ENCODE measurements around the gene MSI1. TPM values are rescaled to one million over a fixed set of nuclear protein-coding genes. Genes with fewer than 3 reads are reported as not detected.

MSI1 gene
- total and polyA plus RNA-seq, 3 experiments from 2014 or later, result 0.22 TPM; not detected in 1

DNA sequence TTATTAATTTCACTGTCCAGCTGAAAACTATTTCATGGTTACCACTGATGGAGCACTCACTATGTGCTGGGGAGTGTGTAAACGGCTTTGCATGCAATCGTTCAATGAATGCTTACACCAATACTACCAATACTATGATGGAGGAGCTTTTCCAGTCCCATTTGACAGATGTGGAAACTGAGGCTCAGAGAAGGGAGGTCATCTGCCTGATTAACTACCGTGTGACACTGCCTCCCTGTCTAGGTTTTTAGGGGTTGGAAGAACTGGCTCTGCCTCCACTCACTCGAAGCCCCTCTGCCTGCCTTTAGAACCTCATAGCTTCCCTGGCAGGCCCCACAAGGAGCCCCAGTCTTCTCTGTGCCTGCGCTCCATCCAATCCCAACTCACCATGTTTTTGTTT is 11.9 kb downstream of the MSI1 start:
- no peak overlapping the region for H3K4me3 ChIP-seq (ENCODE audit: low read length)
- no peak overlapping the region for H3K27ac ChIP-seq (ENCODE audit: low read depth, low read length)
- no peak for DNase-seq
- H3K27me3 Mint-ChIP-seq, result peaks cover 16 to 49% of the 10 kb centered on the region in 2 donors
- ChIA-PET CTCF (interaction anchor here (0.7 to 1.7 kb wide), 9 partner anchors 10 to 291 kb away, joined by 3 to 9 read pairs (median 4); partner anchors contain the start of genes DYNLL1 and SIRT4), POLR2A (no interaction called here)
- H3K9me3 ChIP-seq (ENCODE audit: low read length), result no peaks in the 10 kb centered on the region
- H3K4me1 Mint-ChIP-seq, result peaks cover 0 to 1% (median 0%) of the 10 kb centered on the region in 3 donors
- no peaks in the 10 kb centered on the region for H3K36me3 Mint-ChIP-seq
- no peaks in the 10 kb centered on the region for H3K4me1 ChIP-seq (ENCODE audit: insufficient read depth, low read length)
- H3K27me3 ChIP-seq (ENCODE audit: insufficient read depth, low read length, poor library complexity, severe bottlenecking), result peaks cover 2% of the 10 kb centered on the region
- H3K9me3 Mint-ChIP-seq, result no peaks in the 10 kb centered on the region
- H3K36me3 ChIP-seq (ENCODE audit: insufficient read depth, low read length), result no peaks in the 10 kb centered on the region
- no peak overlapping the region for H3K27ac Mint-ChIP-seq
- H3K4me3 Mint-ChIP-seq, result no peak overlapping the region

- Histone ChIP-seq H3K4me1 (ENCODE audit: insufficient read depth, low read length) (no peaks in the 10 kb centered on the region), H3K27me3 (ENCODE audit: insufficient read depth, low read length, poor library complexity, severe bottlenecking) (no peaks in the 10 kb centered on the region), H3K27ac (ENCODE audit: low read depth, low read length) (no peak overlapping the region), H3K4me3 (ENCODE audit: low read length) (no peak overlapping the region), H3K9me3 (ENCODE audit: low read length) (no peaks in the 10 kb centered on the region), H3K36me3 (ENCODE audit: insufficient read depth, low read length) (no peaks in the 10 kb centered on the region)
- H3K36me3 Mint-ChIP-seq, result no peaks in the 10 kb centered on the region
- DNase-seq, result peak; percentile 57 to 79 (median 63)
- H3K4me3 Mint-ChIP-seq, result no peak overlapping the region
- H3K27me3 Mint-ChIP-seq, result peaks cover 15 to 47% of the 10 kb centered on the region in 2 donors
- POLR2A ChIA-PET, result no interaction called here
- H3K27ac Mint-ChIP-seq, result no peak overlapping the region
- H3K9me3 Mint-ChIP-seq, result no peaks in the 10 kb centered on the region
- CTCF ChIA-PET, result interaction anchor here (0.7 to 1.7 kb wide), 9 partner anchors 11 to 292 kb away, joined by 3 to 9 read pairs (median 4); partner anchors contain the start of genes DYNLL1 and SIRT4
- no peaks in the 10 kb centered on the region for H3K4me1 Mint-ChIP-seq
These were observed 12.4 kb downstream of the MSI1 start for GRCh38 chr12:120356567-120357030.

GRCh38 chr12:120353556-120354317 is 15.2 kb downstream of the MSI1 start:
- H3K4me1 ChIP-seq (ENCODE audit: insufficient read depth, low read length), result no peaks in the 10 kb centered on the region
- CTCF ChIA-PET, result interaction anchor here (1.0 to 1.1 kb wide), 2 partner anchors 21 to 31 kb away, joined by 3 read pairs; no protein-coding TSS in a partner anchor
- peak overlapping the region in 1 of 8 donors; percentile 2 for H3K27ac Mint-ChIP-seq
- POLR2A ChIA-PET, result no interaction called here
- no peaks in the 10 kb centered on the region for H3K9me3 Mint-ChIP-seq
- H3K4me3 Mint-ChIP-seq, result no peak overlapping the region
- H3K36me3 ChIP-seq (ENCODE audit: insufficient read depth, low read length), result no peaks in the 10 kb centered on the region
- H3K27ac ChIP-seq (ENCODE audit: low read depth, low read length), result no peak overlapping the region
- no peaks in the 10 kb centered on the region for H3K9me3 ChIP-seq (ENCODE audit: low read length)
- H3K4me3 ChIP-seq (ENCODE audit: low read length), result no peak overlapping the region
- DNase-seq, result no peak
- H3K27me3 ChIP-seq (ENCODE audit: insufficient read depth, low read length, poor library complexity, severe bottlenecking), result no peaks in the 10 kb centered on the region
- no peaks in the 10 kb centered on the region for H3K36me3 Mint-ChIP-seq
- H3K4me1 Mint-ChIP-seq, result no peaks in the 10 kb centered on the region
- peaks cover 5 to 33% of the 10 kb centered on the region in 2 donors for H3K27me3 Mint-ChIP-seq

GRCh38 chr12:120353136-120353535 is 15.8 kb downstream of the MSI1 start:
- H3K4me3 Mint-ChIP-seq, result no peak overlapping the region
- H3K36me3 Mint-ChIP-seq, result no peaks in the 10 kb centered on the region
- Histone ChIP-seq H3K27me3 (ENCODE audit: insufficient read depth, low read length, poor library complexity, severe bottlenecking) (no peaks in the 10 kb centered on the region), H3K27ac (ENCODE audit: low read depth, low read length) (no peak overlapping the region), H3K36me3 (ENCODE audit: insufficient read depth, low read length) (no peaks in the 10 kb centered on the region), H3K9me3 (ENCODE audit: low read length) (no peaks in the 10 kb centered on the region), H3K4me3 (ENCODE audit: low read length) (no peak overlapping the region), H3K4me1 (ENCODE audit: insufficient read depth, low read length) (no peaks in the 10 kb centered on the region)
- CTCF ChIA-PET, result interaction anchor here (1.1 kb wide), 1 partner anchor 30 kb away, joined by 3 read pairs; no protein-coding TSS in a partner anchor
- no peak for DNase-seq
- H3K27ac Mint-ChIP-seq, result no peak overlapping the region
- H3K4me1 Mint-ChIP-seq, result no peaks in the 10 kb centered on the region
- H3K9me3 Mint-ChIP-seq, result no peaks in the 10 kb centered on the region
- peaks cover 5 to 30% of the 10 kb centered on the region in 2 donors for H3K27me3 Mint-ChIP-seq
- POLR2A ChIA-PET, result no interaction called here

GRCh38 chr12:120352117-120352516 is 16.8 kb downstream of the MSI1 start:
- no peak overlapping the region for H3K4me3 ChIP-seq (ENCODE audit: low read length)
- Mint-ChIP-seq H3K9me3 (no peaks in the 10 kb centered on the region), H3K4me1 (no peaks in the 10 kb centered on the region), H3K27ac (no peak overlapping the region), H3K4me3 (no peak overlapping the region), H3K27me3 (peaks cover 5 to 20% of the 10 kb centered on the region in 2 donors), H3K36me3 (no peaks in the 10 kb centered on the region)
- POLR2A ChIA-PET, result no interaction called here
- no peak for DNase-seq
- CTCF ChIA-PET, result interaction anchor here (0.5 to 1.0 kb wide), 2 partner anchors 14 to 32 kb away, joined by 3 to 4 read pairs; no protein-coding TSS in a partner anchor
- no peaks in the 10 kb centered on the region for H3K27me3 ChIP-seq (ENCODE audit: insufficient read depth, low read length, poor library complexity, severe bottlenecking)
- no peaks in the 10 kb centered on the region for H3K9me3 ChIP-seq (ENCODE audit: low read length)
- H3K4me1 ChIP-seq (ENCODE audit: insufficient read depth, low read length), result no peaks in the 10 kb centered on the region
- H3K27ac ChIP-seq (ENCODE audit: low read depth, low read length), result no peak overlapping the region
- H3K36me3 ChIP-seq (ENCODE audit: insufficient read depth, low read length), result no peaks in the 10 kb centered on the region

GRCh38 chr12:120350576-120351350 is 18.2 kb downstream of the MSI1 start:
- Histone ChIP-seq H3K36me3 (ENCODE audit: insufficient read depth, low read length) (no peaks in the 10 kb centered on the region), H3K9me3 (ENCODE audit: low read length) (no peaks in the 10 kb centered on the region), H3K27me3 (ENCODE audit: insufficient read depth, low read length, poor library complexity, severe bottlenecking) (no peaks in the 10 kb centered on the region), H3K4me3 (ENCODE audit: low read length) (no peak overlapping the region), H3K27ac (ENCODE audit: low read depth, low read length) (no peak overlapping the region), H3K4me1 (ENCODE audit: insufficient read depth, low read length) (no peaks in the 10 kb centered on the region)
- H3K9me3 Mint-ChIP-seq, result no peaks in the 10 kb centered on the region
- H3K4me3 Mint-ChIP-seq, result no peak overlapping the region
- no peaks in the 10 kb centered on the region for H3K36me3 Mint-ChIP-seq
- no peak for DNase-seq
- POLR2A ChIA-PET, result no interaction called here
- CTCF ChIA-PET, result interaction anchor here (0.6 kb wide), 1 partner anchor 10 kb away, joined by 3 read pairs; no protein-coding TSS in a partner anchor
- H3K27me3 Mint-ChIP-seq, result peaks cover 3 to 11% of the 10 kb centered on the region in 2 donors
- no peaks in the 10 kb centered on the region for H3K4me1 Mint-ChIP-seq
- H3K27ac Mint-ChIP-seq, result no peak overlapping the region

GRCh38 chr12:120347766-120348165 is 21.2 kb downstream of the MSI1 start:
- no peak overlapping the region for H3K27ac Mint-ChIP-seq
- no peaks in the 10 kb centered on the region for H3K9me3 Mint-ChIP-seq
- ChIA-PET POLR2A (no interaction called here), CTCF (interaction anchor here (0.8 kb wide), 1 partner anchor 20 kb away, joined by 3 read pairs; no protein-coding TSS in a partner anchor)
- Histone ChIP-seq H3K36me3 (ENCODE audit: insufficient read depth, low read length) (no peaks in the 10 kb centered on the region), H3K27me3 (ENCODE audit: insufficient read depth, low read length, poor library complexity, severe bottlenecking) (no peaks in the 10 kb centered on the region), H3K4me3 (ENCODE audit: low read length) (no peak overlapping the region), H3K27ac (ENCODE audit: low read depth, low read length) (no peak overlapping the region), H3K4me1 (ENCODE audit: insufficient read depth, low read length) (no peaks in the 10 kb centered on the region), H3K9me3 (ENCODE audit: low read length) (no peaks in the 10 kb centered on the region)
- H3K4me1 Mint-ChIP-seq, result no peaks in the 10 kb centered on the region
- no peaks in the 10 kb centered on the region for H3K36me3 Mint-ChIP-seq
- no peak for DNase-seq
- H3K4me3 Mint-ChIP-seq, result no peak overlapping the region
- peaks cover 4 to 7% of the 10 kb centered on the region in 2 donors for H3K27me3 Mint-ChIP-seq

DNA sequence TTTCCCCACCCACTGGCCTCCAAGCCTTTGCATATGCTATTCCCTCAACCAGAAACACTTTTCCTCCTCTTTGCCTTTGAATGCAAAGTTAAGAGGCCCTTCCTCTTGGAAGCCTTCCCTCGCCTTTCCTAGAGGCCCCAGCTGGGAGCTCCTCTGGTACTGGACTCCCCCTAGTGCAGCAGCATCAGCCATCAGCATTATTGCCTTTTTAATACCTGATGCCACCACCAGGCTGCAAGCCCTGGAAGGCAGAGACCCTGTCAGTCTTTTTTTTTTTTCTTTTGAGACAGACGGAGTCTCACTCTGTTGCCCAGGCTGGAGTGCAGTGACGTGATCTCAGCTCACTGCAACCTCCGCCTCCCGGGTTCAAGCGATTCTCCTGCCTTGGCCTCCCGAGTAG is 22.3 kb downstream of the MSI1 start:
- H3K4me1 ChIP-seq (ENCODE audit: insufficient read depth, low read length), result no peaks in the 10 kb centered on the region
- no peak overlapping the region for H3K27ac ChIP-seq (ENCODE audit: low read depth, low read length)
- no peaks in the 10 kb centered on the region for H3K36me3 ChIP-seq (ENCODE audit: insufficient read depth, low read length)
- Mint-ChIP-seq H3K9me3 (no peaks in the 10 kb centered on the region), H3K36me3 (no peaks in the 10 kb centered on the region), H3K27ac (no peak overlapping the region), H3K4me3 (no peak overlapping the region), H3K27me3 (peaks cover 2 to 7% of the 10 kb centered on the region in 2 donors), H3K4me1 (no peaks in the 10 kb centered on the region)
- H3K27me3 ChIP-seq (ENCODE audit: insufficient read depth, low read length, poor library complexity, severe bottlenecking), result no peaks in the 10 kb centered on the region
- no peaks in the 10 kb centered on the region for H3K9me3 ChIP-seq (ENCODE audit: low read length)
- no peak overlapping the region for H3K4me3 ChIP-seq (ENCODE audit: low read length)
- DNase-seq, result no peak
- ChIA-PET CTCF (no interaction called here), POLR2A (no interaction called here)
